Fibroblast of the aortic adventitia (primary cell): Measurements from ENCODE around the gene CCN5. TPM values are rescaled to one million over a fixed set of nuclear protein-coding genes. Genes with fewer than 3 reads are reported as not detected.
A peak's percentile ranks its signal among the peaks of the same experiment; 100 is the strongest.
"Not testable (repeated sequence)": the region's sequence is repeated elsewhere in the genome, so short reads cannot be mapped to it uniquely, and the experiment has no call there.

Experiments used
- DNase-seq: peaks from one replicate; pipeline ENCODE4 v3.0.0-alpha.2; 2010; ENCODE audit warnings: low read depth
- H3K4me3 ChIP-seq: 2 replicates; pipeline ENCODE4 v1.5.1; 2011; ENCODE audit warnings: low read depth, mild to moderate bottlenecking, control low read depth, low read length, moderate library complexity
- total RNA-seq: library from RNA; depleted of rRNA; stranded (reverse); fragments of >200 nt; gene quantifications from 2 replicates; pipeline ENCODE4 v1.2.3, GENCODE V29; 2012; ENCODE audit warnings: low replicate concordance
- TF ChIP-seq, protein P1 (sequence below): IDR thresholded peaks from 2 replicates; pipeline ENCODE4 v1.5.1; 2011; ENCODE audit warnings: mild to moderate bottlenecking, low read length, control low read depth, inconsistent platforms; ENCODE audit not compliant: insufficient read depth

Gene CCN5
- total RNA-seq, 1 donor: 266 TPM

DNA sequence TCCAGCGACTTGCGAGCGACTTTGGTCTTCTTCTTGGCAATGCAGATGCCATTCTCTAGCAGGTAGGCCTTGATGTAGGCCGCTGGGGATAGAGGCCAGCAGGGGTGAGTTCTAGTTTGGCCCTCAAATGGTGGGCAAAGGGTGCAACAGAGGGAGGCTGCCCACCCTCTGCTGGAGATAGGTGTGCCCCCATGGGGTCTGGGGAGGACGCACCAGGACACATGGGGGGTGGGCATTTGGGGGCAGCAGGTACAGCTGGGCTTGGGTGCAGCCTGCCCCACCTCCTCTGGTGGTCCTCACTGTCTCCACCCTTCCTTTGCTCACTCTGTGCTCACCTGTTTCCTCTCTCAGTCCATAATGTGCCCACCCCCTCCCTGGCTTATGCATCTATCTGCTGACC lies 41.8 kb downstream of the CCN5 start:
- TF ChIP-seq, protein P1, sequence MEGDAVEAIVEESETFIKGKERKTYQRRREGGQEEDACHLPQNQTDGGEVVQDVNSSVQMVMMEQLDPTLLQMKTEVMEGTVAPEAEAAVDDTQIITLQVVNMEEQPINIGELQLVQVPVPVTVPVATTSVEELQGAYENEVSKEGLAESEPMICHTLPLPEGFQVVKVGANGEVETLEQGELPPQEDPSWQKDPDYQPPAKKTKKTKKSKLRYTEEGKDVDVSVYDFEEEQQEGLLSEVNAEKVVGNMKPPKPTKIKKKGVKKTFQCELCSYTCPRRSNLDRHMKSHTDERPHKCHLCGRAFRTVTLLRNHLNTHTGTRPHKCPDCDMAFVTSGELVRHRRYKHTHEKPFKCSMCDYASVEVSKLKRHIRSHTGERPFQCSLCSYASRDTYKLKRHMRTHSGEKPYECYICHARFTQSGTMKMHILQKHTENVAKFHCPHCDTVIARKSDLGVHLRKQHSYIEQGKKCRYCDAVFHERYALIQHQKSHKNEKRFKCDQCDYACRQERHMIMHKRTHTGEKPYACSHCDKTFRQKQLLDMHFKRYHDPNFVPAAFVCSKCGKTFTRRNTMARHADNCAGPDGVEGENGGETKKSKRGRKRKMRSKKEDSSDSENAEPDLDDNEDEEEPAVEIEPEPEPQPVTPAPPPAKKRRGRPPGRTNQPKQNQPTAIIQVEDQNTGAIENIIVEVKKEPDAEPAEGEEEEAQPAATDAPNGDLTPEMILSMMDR: no peak
- no peak overlapping the region for H3K4me3 ChIP-seq
- no peak for DNase-seq

DNA sequence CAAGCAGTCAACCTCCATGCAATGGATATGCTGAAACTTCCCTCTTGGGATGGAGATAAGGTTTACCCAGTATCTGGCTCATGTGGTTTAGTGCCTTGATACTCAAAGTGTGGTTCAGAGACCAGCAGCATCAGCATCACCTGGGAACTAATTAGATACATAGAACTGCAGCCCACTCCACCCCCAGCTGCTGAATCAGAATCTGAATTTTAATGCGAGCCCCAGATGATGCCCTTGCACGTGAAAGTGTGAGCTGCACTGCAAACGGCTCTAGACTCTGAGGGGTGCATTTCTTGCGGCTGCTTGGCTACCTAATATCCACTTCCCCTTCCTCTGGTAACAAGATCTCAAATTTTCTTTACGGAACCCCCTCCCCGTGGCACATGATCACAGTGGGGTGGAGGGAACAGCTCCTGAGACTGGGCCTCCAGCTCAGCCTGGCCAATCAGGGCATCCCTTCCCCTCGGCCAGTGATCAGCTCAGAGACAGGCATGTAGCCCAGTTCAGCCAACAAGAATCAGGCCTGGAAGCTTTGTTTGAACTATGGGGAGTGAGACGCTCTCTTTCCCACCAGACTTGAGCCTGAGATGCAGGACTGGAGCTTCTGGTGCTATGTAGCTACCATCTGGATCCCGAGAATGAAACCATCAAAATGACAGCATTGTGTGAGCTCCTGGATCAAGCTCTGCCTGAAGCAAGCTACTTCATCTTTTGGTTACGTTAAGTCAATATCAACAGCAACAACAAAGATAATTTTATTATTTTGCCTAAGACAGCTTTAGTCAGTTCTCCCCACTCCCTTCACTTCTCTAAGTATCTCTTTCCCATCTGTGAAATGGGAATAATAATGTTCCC lies 43.3 kb downstream of the CCN5 start:
- no peak overlapping the region for H3K4me3 ChIP-seq
- TF ChIP-seq, protein P1: no peak
- no peak for DNase-seq

DNA sequence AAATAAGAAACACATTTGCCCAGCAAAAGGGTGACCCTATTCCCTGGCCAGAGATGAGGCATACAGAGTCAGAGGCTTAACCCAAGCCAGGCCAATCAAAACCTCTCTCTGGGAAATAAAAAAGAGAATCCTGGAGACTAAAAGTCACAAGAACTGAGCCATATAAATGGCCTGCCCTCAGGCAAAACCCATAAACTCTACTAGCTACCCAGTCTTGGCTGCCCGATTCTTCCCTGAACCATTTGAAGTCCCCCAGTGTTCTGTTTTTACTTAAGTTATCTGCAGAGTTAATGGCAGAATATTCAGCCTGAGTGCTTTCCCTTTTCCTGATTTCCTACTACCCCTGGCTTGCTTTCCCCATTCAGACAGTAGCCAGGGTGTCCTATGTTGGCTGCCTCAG lies 44.4 kb downstream of the CCN5 start:
- no peak overlapping the region for H3K4me3 ChIP-seq
- TF ChIP-seq, protein P1: no peak
- no peak for DNase-seq

DNA sequence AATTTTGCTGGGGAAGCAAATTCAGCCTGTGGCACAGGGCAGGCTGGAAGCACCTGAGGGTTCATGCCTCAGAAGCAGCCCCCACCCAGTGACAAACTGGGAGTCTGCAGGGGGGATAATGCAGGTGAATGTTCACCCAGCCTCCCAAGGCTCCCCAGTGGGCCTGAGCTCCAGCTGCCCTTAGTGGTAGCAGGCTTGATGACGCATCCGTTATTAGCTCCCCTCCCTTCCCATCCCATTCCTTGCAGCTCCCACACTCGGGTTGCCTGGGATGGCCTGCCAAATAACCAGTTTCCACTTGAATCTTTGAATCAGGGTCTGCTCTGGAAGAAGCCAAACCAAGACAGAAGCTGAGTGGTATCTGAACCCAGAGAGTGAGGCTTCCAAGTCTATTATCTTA lies 46.3 kb downstream of the CCN5 start:
- TF ChIP-seq, protein P1: no peak
- DNase-seq: peak; percentile 66
- no peak overlapping the region for H3K4me3 ChIP-seq

DNA sequence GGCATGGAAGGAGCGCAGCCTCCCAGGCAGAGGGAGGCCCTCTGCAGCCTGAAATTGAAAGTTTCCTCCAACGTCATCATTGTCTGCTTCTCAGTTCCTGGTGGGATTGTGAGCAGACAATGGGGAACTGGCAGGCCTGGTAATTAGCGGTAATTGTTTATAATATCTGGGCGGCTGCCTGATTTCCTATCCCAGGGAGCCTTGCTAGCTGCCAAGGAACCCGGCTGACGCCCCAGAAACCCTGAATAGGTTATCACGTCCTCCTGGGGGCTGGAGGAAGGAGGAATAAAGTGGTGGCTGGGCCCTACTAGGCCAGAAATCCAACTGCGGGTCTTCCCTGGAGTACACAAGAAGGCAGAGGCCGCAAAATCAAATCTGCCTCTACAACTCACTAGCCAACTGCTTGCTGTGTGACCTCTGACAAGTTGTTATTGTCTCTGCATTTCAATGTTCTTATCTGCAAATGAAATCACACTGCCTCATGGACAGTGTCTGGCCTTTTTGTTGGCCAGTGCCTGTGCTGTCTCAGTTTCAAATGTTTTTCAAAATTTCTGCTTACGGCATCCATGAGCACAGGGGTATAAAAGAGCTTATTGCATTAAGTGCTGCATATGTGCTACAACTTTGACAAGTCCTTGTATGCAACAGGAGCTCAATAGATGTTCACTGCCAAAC lies 47.4 kb downstream of the CCN5 start:
- no peak overlapping the region for H3K4me3 ChIP-seq
- TF ChIP-seq, protein P1: no peak
- DNase-seq: peak; percentile 25

DNA sequence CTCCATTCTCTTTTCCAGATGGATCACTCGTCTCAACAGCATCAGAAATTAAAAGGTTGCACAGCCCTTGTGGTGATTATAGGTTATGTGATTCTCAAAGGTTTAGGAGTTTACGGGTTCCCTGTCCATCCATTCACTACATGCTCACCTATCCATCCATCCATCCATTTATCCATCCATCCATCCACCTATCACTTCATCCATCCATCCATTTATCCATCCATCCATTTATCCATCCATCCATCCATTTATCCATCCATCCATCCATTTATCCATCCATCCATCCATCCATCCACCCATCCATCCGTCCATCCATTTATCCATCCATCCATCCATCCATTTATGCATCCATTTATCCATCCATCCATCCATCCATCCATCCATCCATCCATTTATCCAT lies 48.6 kb downstream of the CCN5 start:
- DNase-seq, H3K4me3 ChIP-seq: not testable (repeated sequence)

DNA sequence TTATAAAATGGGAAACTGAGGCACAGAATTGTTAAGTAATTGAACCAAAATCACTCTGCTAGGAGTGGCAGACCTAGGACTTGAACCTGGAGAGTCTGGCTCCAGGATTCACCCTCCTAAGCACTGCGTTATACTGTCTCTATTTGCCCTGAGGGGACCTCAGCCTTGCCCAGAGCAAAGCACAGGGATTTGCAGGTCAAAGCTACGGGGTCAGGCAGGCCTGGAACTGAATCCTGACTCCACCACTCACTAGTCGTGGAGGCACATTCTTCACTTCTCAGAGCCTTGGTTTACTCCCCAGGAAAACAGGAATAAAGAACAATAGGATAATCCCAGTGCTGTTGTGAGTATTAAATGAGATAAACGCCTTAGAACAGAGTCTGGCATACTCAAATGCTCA lies 49.9 kb downstream of the CCN5 start:
- TF ChIP-seq, protein P1: no peak
- DNase-seq: no peak
- H3K4me3 ChIP-seq: no peak overlapping the region
